Epithelial cell of proximal tubule (primary cell): ENCODE results near the gene RHOJ. TPM values are rescaled to one million over a fixed set of nuclear protein-coding genes. Genes with fewer than 3 reads are reported as not detected.

ENCODE experiments used
- DNase-seq: peaks from one replicate; pipeline ENCODE4 v3.0.0-alpha.2; 2011; ENCODE audit warnings: low read depth
- H3K4me3 ChIP-seq: 2 replicates; pipeline ENCODE4 v1.5.1; 2011; ENCODE audit warnings: low read depth, mild to moderate bottlenecking, low read length
- CTCF ChIP-seq: conservative IDR thresholded peaks from 2 replicates; pipeline ENCODE4 v1.5.1; 2012; ENCODE audit warnings: low read depth, mild to moderate bottlenecking, low read length
- total RNA-seq: library from RNA; depleted of rRNA; stranded (reverse); fragments of >200 nt; gene quantifications from 2 replicates; pipeline ENCODE4 v1.2.3, GENCODE V29; 2015

Gene RHOJ
- total RNA-seq, 1 donor from 2014 or later: 0.23 TPM

GRCh38 chr14:63282997-63283883 is 79.0 kb downstream of the RHOJ start:
- DNase-seq: no peak
- H3K4me3 ChIP-seq: no peak overlapping the region
- no peak for TF ChIP-seq CTCF

GRCh38 chr14:63283884-63284248 is 79.6 kb downstream of the RHOJ start:
- no peak overlapping the region for H3K4me3 ChIP-seq
- DNase-seq: no peak
- no peak for TF ChIP-seq CTCF

GRCh38 chr14:63286071-63286470 is 81.8 kb downstream of the RHOJ start:
- no peak for DNase-seq
- no peak for TF ChIP-seq CTCF
- H3K4me3 ChIP-seq: no peak overlapping the region

GRCh38 chr14:63287666-63288483 is 83.6 kb downstream of the RHOJ start:
- no peak for TF ChIP-seq CTCF
- no peak for DNase-seq
- no peak overlapping the region for H3K4me3 ChIP-seq

GRCh38 chr14:63288853-63289252 is 84.6 kb downstream of the RHOJ start:
- DNase-seq: no peak
- no peak for TF ChIP-seq CTCF
- no peak overlapping the region for H3K4me3 ChIP-seq

GRCh38 chr14:63290741-63291430 is 86.6 kb downstream of the RHOJ start:
- no peak overlapping the region for H3K4me3 ChIP-seq
- no peak for TF ChIP-seq CTCF
- DNase-seq: no peak
